ENCODE data around the gene RCAN3.

Gene RCAN3

DNA sequence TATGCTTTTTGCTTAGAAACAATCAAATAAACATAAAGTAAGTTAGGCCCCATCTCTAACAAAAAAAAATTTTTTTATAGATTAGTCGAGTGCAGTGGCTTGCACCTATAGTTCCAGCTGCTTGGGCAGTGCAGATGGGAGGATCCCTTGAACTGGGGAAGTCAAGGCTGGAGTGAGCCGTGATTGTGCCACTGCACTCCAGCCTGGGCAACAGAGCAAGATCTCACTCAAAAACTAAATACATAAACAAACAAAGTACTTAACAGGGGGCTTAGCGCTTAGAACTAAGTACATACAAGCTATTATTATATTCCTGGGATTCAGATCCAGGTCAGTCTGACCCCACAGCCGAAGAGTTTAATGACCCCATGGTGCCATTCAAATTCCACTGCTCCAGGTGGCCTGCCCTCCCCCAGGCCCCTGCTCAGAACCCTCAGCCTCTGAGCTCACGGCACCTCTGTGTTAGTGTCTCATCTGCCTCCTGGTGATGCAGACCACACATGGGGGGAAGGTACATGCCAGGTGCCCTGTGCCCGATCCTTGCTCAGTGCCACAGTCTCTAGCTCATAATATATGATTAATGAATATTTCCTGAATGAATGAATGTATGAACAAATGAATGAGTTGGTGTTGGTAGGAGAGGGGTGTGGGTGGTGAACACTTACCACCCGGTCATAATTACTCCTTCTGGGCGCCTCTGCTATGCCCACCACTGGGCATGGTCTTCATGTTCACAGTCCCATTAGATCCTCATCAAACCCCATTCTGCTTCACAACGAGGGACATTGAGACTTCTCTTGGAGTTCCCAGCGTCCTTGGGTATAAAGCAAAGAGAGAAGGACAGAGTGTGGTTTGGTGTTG lies 67.9 kb downstream of the RCAN3 start:
- TF ChIP-seq CTCF (IDR thresholded peaks at IDR 0.05), result no peak

DNA sequence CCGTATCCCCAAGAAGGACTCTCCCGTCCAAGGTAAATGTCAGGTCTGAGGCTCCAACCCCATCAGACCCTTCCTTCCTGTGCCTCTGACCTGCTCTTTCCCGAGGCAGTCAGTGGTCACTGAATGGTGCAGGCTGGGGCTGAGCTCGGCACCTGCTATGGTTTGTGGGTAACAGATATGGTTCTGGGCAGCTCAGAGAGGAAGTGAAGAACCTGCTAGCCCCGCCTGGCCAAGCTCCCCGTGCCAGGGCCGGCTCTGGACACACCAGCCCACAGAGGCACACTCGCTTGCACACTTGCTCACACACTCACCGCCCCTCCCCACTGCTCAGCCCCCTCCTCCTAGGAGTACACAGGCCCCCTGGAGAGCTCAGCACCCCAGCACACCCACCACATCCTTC lies 69.7 kb downstream of the RCAN3 start:
- TF ChIP-seq CTCF (IDR thresholded peaks at IDR 0.05), result no peak

DNA sequence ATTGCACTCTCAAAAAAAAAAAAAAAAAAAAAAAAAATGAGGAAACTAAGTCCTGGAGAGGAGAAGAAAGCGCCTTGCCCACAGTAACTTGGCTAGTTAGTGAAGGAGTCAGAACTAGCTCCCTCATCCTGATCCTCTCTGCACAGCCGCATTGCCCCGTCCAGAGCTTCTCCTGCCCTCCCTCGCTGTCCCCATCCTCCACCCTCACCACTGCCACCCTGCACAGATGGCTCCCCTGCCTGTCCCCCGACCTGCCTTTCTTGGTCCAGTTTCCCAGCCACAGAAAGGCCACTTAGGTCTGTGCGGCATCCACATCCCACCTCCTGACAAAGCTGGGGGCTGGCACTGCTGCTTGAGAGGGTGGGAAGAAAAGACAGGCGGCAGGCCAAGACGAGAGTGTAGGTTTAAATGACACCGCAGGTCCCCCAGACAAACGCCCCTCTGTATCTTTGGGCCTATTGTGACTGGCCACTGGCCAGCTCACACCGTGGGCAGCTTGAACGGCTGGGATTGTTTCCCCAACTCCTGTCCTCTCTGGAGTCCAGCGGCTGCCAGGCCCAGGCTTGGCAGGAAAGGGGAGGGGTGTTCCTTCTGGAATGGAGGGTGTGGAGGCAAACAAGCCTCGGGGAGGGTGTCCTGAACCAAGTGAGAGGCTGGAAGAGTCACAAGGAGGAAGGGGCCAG lies 73.4 kb downstream of the RCAN3 start:
- no peak for TF ChIP-seq CTCF (IDR thresholded peaks at IDR 0.05)

DNA sequence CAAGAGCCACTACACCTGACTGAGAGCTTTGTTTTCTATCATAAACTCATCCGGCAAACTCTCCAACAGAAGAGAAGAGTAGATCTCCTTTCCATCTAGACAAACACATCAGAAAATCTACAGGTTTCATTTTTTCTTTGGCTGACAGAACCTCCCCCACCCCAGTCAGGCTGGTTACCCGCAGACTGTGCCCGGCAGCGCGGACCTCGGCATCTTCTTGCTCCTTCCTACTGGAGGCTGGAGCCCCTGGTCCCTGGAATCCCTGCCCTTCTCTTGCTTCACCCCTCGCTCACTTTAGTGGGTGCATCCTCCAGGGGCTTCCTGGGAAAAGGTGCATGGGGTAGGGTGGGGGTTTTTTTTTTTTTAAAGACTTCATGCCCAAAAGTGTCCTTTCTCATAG lies 76.2 kb downstream of the RCAN3 start:
- TF ChIP-seq CTCF (IDR thresholded peaks at IDR 0.05), result no peak

DNA sequence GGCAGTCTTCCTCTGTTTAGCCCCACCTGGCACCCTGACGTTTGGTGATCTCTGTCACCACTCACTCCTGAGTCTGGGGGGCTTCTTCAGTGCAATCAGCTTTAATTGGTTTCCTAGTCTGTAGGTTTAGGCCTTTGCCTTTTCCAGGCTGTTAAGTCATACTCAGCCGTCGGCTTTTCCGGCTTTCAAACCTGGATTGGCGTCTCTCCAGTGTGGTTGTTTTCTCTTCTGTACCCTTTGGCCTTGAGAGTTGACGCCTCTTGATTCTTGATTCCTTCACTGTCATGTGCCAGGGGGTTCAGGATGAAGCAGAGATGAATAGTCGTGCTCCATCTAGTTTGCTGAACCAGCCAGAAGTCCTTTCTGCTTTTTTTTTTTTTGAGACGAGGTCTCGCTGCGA lies 78.1 kb downstream of the RCAN3 start:
- no peak for TF ChIP-seq CTCF (IDR thresholded peaks at IDR 0.05)

- no peak for TF ChIP-seq CTCF (IDR thresholded peaks at IDR 0.05)
These were observed 81.6 kb downstream of the RCAN3 start for GRCh38 chr1:24584171-24584647.

DNA sequence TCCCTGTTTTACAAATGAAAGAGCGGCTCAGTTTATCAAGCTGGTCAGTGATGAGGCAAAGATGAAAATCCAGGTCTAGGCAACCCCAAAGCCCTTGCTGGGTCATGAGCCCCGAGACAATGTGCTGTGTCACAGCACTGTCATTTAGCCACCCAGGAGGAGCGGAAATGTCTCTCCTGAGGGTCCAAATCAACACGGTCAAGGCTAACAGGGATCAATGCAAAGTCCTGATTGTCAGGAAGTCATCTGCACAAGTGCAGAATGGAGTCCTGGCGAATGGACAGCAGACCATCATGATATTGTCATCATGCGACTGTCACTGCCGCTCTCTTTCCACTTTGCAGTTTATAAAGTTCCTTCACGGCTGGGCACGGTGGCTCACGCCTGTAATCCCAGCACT lies 83.5 kb downstream of the RCAN3 start:
- TF ChIP-seq CTCF (IDR thresholded peaks at IDR 0.05), result no peak

All from LNCAP (cell line).